ENCODE data around the gene TCF12. TPM values are rescaled to one million over a fixed set of nuclear protein-coding genes. Genes with fewer than 3 reads are reported as not detected.
"Not testable (repeated sequence)": the region's sequence is repeated elsewhere in the genome, so short reads cannot be mapped to it uniquely, and the experiment has no call there.

Gene TCF12
- total and polyA plus RNA-seq, 4 donors: 17.8 to 158 (median 64.4) TPM

DNA sequence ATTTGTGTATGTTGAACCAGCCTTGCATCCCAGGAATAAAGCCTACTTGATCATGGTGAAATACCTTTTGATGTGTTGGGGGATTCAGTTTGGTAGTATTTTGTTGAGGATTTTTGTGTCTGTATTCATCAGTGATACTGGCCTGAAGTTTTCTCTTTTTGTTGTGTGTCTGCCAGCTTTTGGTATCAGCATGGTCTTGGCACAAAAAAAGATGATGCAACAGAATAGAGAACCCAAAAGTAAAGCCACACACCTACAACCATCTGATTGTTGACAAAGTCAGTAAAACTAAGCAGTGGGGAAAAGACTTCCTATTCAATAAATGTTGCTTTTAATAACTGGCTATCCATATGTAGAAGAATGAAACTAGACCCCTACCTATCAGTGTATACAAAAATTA is 77.6 kb downstream of the TCF12 start:
- Histone ChIP-seq H3K9me3 (ENCODE audit: control insufficient read depth, low read length) (no peaks in the 10 kb centered on the region), H3K27me3 (ENCODE audit: control insufficient read depth in 1 of 2, insufficient read depth in 2 of 2, low read length in 1 of 2) (no peaks in the 10 kb centered on the region), H3K36me3 (ENCODE audit: control insufficient read depth in 1 of 2, insufficient read depth in 2 of 2, low read length in 1 of 2) (peaks cover 0 to 4% of the 10 kb centered on the region in 2 donors), H3K4me3 (ENCODE audit: low read length in 2 of 2) (no peak overlapping the region), H3K27ac (ENCODE audit: low read depth in 1 of 2, low read length in 2 of 2) (no peak overlapping the region), H3K4me1 (ENCODE audit: control insufficient read depth in 1 of 2, insufficient read depth in 2 of 2, low read length in 2 of 2) (no peaks in the 10 kb centered on the region)
- intact Hi-C loops (cut with DNase I): no loop called here
- no peak for ATAC-seq (ENCODE audit: low FRiP score)
- DNase-seq: no peak

DNA sequence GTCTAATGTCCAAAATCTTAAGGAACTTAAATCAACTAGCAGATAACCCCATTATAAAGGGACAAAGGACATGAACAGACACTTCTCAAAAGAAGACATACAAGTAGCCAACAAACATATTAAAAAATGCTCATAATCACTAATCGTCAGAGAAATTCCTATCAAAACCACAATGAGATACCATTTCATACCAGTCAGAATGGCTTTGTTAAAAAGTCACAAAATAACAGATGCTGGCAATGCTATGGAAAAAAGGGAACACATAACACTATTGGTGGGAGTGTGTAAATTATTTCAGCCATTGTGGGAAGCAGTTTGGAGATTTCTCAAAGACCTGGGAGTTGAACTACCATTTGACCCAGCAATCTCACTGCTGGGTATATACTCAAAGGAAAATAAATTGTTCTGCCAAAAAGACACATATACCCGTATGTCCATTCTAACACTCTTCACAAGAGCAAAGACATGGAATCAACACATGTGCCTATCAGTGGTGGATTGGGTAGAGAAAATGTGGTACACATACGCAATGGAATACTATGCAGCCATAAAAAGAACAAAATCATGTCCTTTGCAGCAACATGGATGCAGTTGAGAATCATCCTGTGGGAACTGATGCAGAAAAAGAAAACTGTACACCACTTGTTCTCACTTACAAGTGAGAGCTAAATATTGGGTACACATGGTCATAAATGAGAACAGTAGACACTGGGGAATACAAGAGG is 78.5 kb downstream of the TCF12 start:
- 91 to 93% methylated on average over 3 of the region's 3 CpGs for WGBS, 2 donors
- Histone ChIP-seq H3K9me3 (ENCODE audit: control insufficient read depth, low read length) (no peaks in the 10 kb centered on the region), H3K4me1 (ENCODE audit: control insufficient read depth in 1 of 2, insufficient read depth in 2 of 2, low read length in 2 of 2) (no peaks in the 10 kb centered on the region), H3K36me3 (ENCODE audit: control insufficient read depth in 1 of 2, insufficient read depth in 2 of 2, low read length in 1 of 2) (peaks cover 0 to 4% of the 10 kb centered on the region in 2 donors), H3K4me3 (ENCODE audit: low read length in 2 of 2) (no peak overlapping the region), H3K27me3 (ENCODE audit: control insufficient read depth in 1 of 2, insufficient read depth in 2 of 2, low read length in 1 of 2) (no peaks in the 10 kb centered on the region), H3K27ac (ENCODE audit: low read depth in 1 of 2, low read length in 2 of 2) (no peak overlapping the region)
- DNase-seq (no peak), ATAC-seq (ENCODE audit: low FRiP score) (no peak)
- intact Hi-C loops (cut with DNase I): no loop called here

DNA sequence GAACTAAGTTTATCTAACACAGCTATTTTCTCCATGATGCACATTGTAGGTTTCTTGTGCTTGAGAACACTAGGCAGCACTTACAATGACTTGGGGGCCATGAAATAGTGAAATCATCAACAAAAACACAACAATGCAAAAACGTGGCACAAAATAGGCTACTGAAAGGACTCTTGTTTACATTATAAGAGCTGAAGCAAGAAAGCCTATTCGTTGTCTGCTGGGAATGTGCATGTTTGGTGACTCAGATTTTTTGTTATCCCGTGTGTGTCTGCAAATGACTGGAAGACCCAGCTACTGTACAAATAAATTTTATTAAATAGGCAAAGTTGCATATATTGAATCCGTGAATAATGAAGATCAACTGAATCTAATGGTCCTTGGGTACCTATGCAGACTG is 85.0 kb downstream of the TCF12 start:
- no peaks in the 10 kb centered on the region for H3K9me3 ChIP-seq (ENCODE audit: control insufficient read depth, low read length)
- DNase-seq (no peak), ATAC-seq (ENCODE audit: low FRiP score) (no peak)
- H3K27ac ChIP-seq (ENCODE audit: low read depth in 1 of 2, low read length in 2 of 2): no peak overlapping the region
- no peaks in the 10 kb centered on the region for H3K4me1 ChIP-seq (ENCODE audit: control insufficient read depth in 1 of 2, insufficient read depth in 2 of 2, low read length in 2 of 2)
- 56 to 64% methylated on average over 4 of the region's 4 CpGs for WGBS, 2 donors
- H3K27me3 ChIP-seq (ENCODE audit: control insufficient read depth in 1 of 2, insufficient read depth in 2 of 2, low read length in 1 of 2): no peaks in the 10 kb centered on the region
- H3K4me3 ChIP-seq (ENCODE audit: low read length in 2 of 2): no peak overlapping the region
- intact Hi-C loops (cut with DNase I): no loop called here
- no peaks in the 10 kb centered on the region for H3K36me3 ChIP-seq (ENCODE audit: control insufficient read depth in 1 of 2, insufficient read depth in 2 of 2, low read length in 1 of 2)

DNA sequence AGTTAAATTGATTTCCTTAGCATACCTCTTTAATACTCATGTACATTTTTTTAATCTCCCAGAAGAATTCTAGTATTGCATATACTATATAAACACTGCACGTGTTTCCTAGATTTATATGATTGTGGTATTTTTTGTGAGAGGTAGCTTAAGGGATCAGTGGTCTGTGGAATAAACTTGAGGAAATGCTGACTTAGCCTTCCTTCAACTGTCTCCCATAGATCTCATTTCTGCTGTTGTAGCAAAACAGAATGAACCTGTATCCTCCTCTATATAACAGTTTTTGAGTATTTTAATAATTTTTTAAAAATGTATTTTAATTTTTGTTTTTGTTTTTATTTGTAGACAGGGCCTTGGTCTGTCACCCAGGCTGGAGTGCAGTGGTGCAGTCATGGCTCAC is 86.8 kb downstream of the TCF12 start:
- Histone ChIP-seq H3K4me3 (ENCODE audit: low read length in 2 of 2) (no peak overlapping the region), H3K27ac (ENCODE audit: low read depth in 1 of 2, low read length in 2 of 2) (no peak overlapping the region), H3K9me3 (ENCODE audit: control insufficient read depth, low read length) (no peaks in the 10 kb centered on the region), H3K4me1 (ENCODE audit: control insufficient read depth in 1 of 2, insufficient read depth in 2 of 2, low read length in 2 of 2) (no peaks in the 10 kb centered on the region), H3K27me3 (ENCODE audit: control insufficient read depth in 1 of 2, insufficient read depth in 2 of 2, low read length in 1 of 2) (no peaks in the 10 kb centered on the region), H3K36me3 (ENCODE audit: control insufficient read depth in 1 of 2, insufficient read depth in 2 of 2, low read length in 1 of 2) (no peaks in the 10 kb centered on the region)
- 86 to 95% methylated on average over 1 of the region's 1 CpG for WGBS, 2 donors
- ATAC-seq (ENCODE audit: low FRiP score): no peak
- no peak for DNase-seq
- intact Hi-C loops (cut with DNase I): no loop called here

DNA sequence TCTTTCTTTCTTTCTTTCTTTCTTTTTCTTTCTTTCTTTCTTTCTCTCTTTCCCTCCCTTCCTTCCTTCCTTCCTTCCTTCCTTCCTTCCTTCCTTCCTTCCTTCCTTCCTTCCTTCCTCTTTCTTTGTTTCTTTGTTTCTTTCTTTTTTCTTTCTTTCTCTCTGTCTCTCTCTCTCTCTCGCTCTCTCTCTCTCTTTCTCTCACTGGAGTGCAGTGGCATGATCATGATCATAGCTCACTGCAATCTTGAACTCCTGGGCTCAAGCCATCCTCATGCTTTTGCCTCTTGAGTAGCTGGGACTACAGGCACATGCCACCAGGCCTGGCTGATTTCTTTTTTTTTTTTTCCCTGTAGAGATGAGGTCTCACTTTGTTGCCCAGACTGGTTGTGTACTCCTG is 89.4 kb downstream of the TCF12 start:
- ATAC-seq (ENCODE audit: low FRiP score); H3K27me3 ChIP-seq (ENCODE audit: control insufficient read depth in 1 of 2, insufficient read depth in 2 of 2, low read length in 1 of 2); H3K27ac ChIP-seq (ENCODE audit: low read depth in 1 of 2, low read length in 2 of 2); intact Hi-C loops (cut with DNase I); H3K4me3 ChIP-seq (ENCODE audit: low read length in 2 of 2); H3K4me1 ChIP-seq (ENCODE audit: control insufficient read depth in 1 of 2, insufficient read depth in 2 of 2, low read length in 2 of 2); H3K9me3 ChIP-seq (ENCODE audit: control insufficient read depth, low read length); DNase-seq; H3K36me3 ChIP-seq (ENCODE audit: control insufficient read depth in 1 of 2, insufficient read depth in 2 of 2, low read length in 1 of 2): not testable (repeated sequence)
- 94 to 98% methylated on average over 1 of the region's 1 CpG for WGBS, 2 donors

DNA sequence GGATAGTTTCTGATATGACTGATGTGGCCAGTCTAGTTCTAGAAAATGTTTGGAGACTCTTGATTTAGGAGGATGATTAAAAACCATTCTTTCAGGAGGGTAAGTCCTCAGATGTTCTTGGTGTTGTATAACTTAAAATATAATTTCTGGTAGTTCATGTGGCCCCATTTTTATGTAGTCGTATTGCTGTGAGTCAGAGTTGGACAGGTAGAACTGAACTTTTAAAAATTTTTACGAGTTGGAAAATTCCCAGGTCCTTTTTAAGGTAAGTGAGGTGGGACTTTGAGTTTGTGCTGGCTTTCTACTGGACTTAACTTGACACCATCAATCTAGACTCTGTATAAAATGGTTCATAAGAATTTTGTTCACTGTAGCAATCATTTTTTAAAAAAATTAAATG is 92.3 kb downstream of the TCF12 start:
- ATAC-seq (ENCODE audit: low FRiP score) (no peak), DNase-seq (no peak)
- 93 to 98% methylated on average over 2 of the region's 2 CpGs for WGBS, 2 donors
- no peak overlapping the region for H3K27ac ChIP-seq (ENCODE audit: low read depth in 1 of 2, low read length in 2 of 2)
- no peak overlapping the region for H3K4me3 ChIP-seq (ENCODE audit: low read length in 2 of 2)
- H3K36me3 ChIP-seq (ENCODE audit: control insufficient read depth in 1 of 2, insufficient read depth in 2 of 2, low read length in 1 of 2): no peaks in the 10 kb centered on the region
- H3K4me1 ChIP-seq (ENCODE audit: control insufficient read depth in 1 of 2, insufficient read depth in 2 of 2, low read length in 2 of 2): peaks cover 0 to 2% of the 10 kb centered on the region in 2 donors
- H3K27me3 ChIP-seq (ENCODE audit: control insufficient read depth in 1 of 2, insufficient read depth in 2 of 2, low read length in 1 of 2): no peaks in the 10 kb centered on the region
- intact Hi-C loops (cut with DNase I): no loop called here
- no peaks in the 10 kb centered on the region for H3K9me3 ChIP-seq (ENCODE audit: control insufficient read depth, low read length)

DNA sequence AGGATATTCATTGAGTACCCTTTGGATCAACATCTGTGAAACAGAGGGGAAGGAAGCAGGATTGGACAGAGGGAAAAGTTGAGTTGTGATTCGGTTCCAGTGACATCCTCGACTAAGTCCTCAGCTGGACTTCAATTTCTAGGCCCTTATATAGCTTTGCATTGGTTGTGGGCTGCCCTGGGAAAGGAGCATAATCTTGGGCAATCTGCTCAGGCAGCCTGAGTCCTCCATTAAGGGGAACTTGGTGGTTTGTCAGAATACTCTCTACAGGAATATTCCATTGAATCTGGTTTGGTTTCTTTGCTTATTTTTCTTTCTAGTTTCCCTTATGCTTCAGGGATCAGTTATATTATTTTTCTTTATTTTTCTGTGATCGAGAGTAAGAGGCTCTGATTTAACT is 94.1 kb downstream of the TCF12 start:
- H3K4me3 ChIP-seq (ENCODE audit: low read length in 2 of 2): no peak overlapping the region
- ATAC-seq (ENCODE audit: low FRiP score): no peak
- H3K27ac ChIP-seq (ENCODE audit: low read depth in 1 of 2, low read length in 2 of 2): no peak overlapping the region
- DNase-seq: no peak
- H3K4me1 ChIP-seq (ENCODE audit: control insufficient read depth in 1 of 2, insufficient read depth in 2 of 2, low read length in 2 of 2): peaks cover 0 to 2% of the 10 kb centered on the region in 2 donors
- no peaks in the 10 kb centered on the region for H3K27me3 ChIP-seq (ENCODE audit: control insufficient read depth in 1 of 2, insufficient read depth in 2 of 2, low read length in 1 of 2)
- no peaks in the 10 kb centered on the region for H3K36me3 ChIP-seq (ENCODE audit: control insufficient read depth in 1 of 2, insufficient read depth in 2 of 2, low read length in 1 of 2)
- WGBS, 2 donors: 79 to 80% methylated on average over 3 of the region's 3 CpGs
- no peaks in the 10 kb centered on the region for H3K9me3 ChIP-seq (ENCODE audit: control insufficient read depth, low read length)
- intact Hi-C loops (cut with DNase I): no loop called here

DNA sequence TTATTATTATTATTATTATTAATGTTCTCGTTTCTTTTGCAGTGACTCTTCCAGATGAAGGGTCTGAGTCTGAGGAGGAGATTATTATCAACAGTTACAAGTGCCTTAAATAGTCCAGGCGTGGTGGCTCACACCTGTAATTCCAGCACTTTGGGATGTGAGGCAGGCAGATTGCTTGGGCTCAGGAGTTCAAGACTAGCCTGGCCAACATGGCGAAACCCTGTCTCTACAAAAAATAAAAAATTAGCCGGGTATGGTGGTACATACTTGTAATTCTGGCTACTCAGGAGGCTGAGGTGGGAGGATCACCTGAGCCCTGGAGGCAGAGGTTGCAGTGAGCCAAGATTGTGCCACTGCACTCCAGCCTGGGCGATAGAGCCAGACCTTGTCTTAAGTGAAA is 96.5 kb downstream of the TCF12 start:
- H3K36me3 ChIP-seq (ENCODE audit: control insufficient read depth in 1 of 2, insufficient read depth in 2 of 2, low read length in 1 of 2); H3K27ac ChIP-seq (ENCODE audit: low read depth in 1 of 2, low read length in 2 of 2); H3K4me3 ChIP-seq (ENCODE audit: low read length in 2 of 2); H3K9me3 ChIP-seq (ENCODE audit: control insufficient read depth, low read length); DNase-seq; intact Hi-C loops (cut with DNase I); H3K4me1 ChIP-seq (ENCODE audit: control insufficient read depth in 1 of 2, insufficient read depth in 2 of 2, low read length in 2 of 2); ATAC-seq (ENCODE audit: low FRiP score); H3K27me3 ChIP-seq (ENCODE audit: control insufficient read depth in 1 of 2, insufficient read depth in 2 of 2, low read length in 1 of 2): not testable (repeated sequence)
- WGBS, 2 donors: 97 to 98% methylated on average over 5 of the region's 5 CpGs

DNA sequence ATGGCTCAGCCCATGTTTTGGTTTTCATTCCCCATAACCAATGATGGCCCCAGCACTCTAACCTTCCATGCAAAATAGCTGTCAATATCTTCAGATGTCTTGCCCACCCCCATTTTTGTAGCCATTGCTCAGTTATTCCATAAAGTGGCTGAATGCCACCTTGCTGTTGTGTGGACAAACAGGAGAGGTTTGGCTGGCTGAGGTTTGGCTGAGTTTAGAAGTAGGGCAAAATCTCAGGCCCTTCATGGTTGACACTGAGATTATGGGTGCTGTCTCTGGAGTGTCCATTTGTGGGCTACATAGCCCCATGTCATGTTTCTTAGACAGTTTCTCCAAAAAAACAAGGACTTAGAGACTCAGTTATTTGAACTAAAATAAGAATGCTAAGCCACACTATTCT is 96.9 kb downstream of the TCF12 start:
- DNase-seq (no peak), ATAC-seq (ENCODE audit: low FRiP score) (no peak)
- Histone ChIP-seq H3K27me3 (ENCODE audit: control insufficient read depth in 1 of 2, insufficient read depth in 2 of 2, low read length in 1 of 2) (no peaks in the 10 kb centered on the region), H3K4me1 (ENCODE audit: control insufficient read depth in 1 of 2, insufficient read depth in 2 of 2, low read length in 2 of 2) (peaks cover 2 to 5% of the 10 kb centered on the region in 2 donors), H3K4me3 (ENCODE audit: low read length in 2 of 2) (no peak overlapping the region), H3K36me3 (ENCODE audit: control insufficient read depth in 1 of 2, insufficient read depth in 2 of 2, low read length in 1 of 2) (no peaks in the 10 kb centered on the region), H3K9me3 (ENCODE audit: control insufficient read depth, low read length) (no peaks in the 10 kb centered on the region), H3K27ac (ENCODE audit: low read depth in 1 of 2, low read length in 2 of 2) (no peak overlapping the region)
- intact Hi-C loops (cut with DNase I): no loop called here
